ENCODE measurements around the gene RHBDL2.

DNA sequence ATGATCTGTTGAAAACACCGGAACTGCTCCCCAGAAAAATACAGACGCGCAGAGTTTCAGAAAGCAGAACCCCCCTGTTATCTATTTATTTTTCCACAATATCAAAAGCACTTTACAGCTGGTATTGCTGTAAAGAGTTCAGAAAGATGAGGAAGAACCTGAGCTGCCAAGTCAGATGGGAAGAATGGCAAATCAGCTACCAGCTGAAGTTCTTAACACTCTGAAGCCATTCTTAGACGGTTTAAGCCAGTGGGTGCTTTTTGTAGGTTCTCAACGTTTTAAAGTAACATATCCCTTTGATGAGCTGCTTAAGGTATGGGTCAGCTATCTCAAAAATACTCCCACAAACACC lies 48.7 kb upstream of the RHBDL2 start:
- TF ChIP-seq POLR2A (IDR thresholded peaks at IDR 0.05) = no peak
- TF ChIP-seq, protein P1, sequence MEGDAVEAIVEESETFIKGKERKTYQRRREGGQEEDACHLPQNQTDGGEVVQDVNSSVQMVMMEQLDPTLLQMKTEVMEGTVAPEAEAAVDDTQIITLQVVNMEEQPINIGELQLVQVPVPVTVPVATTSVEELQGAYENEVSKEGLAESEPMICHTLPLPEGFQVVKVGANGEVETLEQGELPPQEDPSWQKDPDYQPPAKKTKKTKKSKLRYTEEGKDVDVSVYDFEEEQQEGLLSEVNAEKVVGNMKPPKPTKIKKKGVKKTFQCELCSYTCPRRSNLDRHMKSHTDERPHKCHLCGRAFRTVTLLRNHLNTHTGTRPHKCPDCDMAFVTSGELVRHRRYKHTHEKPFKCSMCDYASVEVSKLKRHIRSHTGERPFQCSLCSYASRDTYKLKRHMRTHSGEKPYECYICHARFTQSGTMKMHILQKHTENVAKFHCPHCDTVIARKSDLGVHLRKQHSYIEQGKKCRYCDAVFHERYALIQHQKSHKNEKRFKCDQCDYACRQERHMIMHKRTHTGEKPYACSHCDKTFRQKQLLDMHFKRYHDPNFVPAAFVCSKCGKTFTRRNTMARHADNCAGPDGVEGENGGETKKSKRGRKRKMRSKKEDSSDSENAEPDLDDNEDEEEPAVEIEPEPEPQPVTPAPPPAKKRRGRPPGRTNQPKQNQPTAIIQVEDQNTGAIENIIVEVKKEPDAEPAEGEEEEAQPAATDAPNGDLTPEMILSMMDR (IDR thresholded peaks at IDR 0.05) = no peak
- TF ChIP-seq POLR2AphosphoS5 (IDR thresholded peaks at IDR 0.05) = no peak

Measured in gastroesophageal sphincter (tissue), 3 donors.